Prostate gland (tissue), 2 donors: Measurements from ENCODE around the gene SNX18.

Source experiments
- POLR2A ChIP-seq: fragments of 450-650 bp; IDR thresholded peaks from one replicate; pipeline ENCODE4 v1.6.1; 2016; ENCODE audit warnings: antibody characterized with exemption, mild to moderate bottlenecking
- TF ChIP-seq, protein P1 (sequence below), 4 experiments: fragments of 200-600 bp in 2 of 4; fragments of 450-650 bp in 2 of 4; sonication (generic) in 2 of 4; IDR thresholded peaks; 1 replicate in 3 of 4; 2 replicates in 1 of 4; pipeline ENCODE4 v1.5.1; 2016 to 2019; ENCODE audit warnings: antibody characterized with exemption in 4 of 4, mild to moderate bottlenecking in 2 of 4, moderate library complexity in 2 of 4

DNA sequence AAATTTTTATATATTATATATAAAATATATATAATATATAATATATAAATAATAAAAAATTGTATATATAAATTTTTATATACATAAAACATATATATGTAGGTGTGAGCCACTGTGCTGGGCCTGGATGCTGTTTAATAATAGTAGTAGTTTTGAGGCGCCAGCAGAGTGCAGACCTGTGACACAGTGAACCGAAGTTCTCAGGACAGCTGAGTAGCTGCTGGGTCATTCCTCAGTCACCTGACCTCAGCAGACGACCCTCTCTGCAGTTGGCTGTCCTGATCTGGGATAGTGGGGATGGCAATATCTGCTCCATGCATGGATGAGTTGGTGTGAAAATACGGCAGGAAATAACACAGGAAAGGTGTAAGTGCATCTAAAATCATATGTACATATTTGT lies 3.3 kb upstream of the SNX18 start:
- TF ChIP-seq POLR2A, result no peak
- TF ChIP-seq, protein P1, sequence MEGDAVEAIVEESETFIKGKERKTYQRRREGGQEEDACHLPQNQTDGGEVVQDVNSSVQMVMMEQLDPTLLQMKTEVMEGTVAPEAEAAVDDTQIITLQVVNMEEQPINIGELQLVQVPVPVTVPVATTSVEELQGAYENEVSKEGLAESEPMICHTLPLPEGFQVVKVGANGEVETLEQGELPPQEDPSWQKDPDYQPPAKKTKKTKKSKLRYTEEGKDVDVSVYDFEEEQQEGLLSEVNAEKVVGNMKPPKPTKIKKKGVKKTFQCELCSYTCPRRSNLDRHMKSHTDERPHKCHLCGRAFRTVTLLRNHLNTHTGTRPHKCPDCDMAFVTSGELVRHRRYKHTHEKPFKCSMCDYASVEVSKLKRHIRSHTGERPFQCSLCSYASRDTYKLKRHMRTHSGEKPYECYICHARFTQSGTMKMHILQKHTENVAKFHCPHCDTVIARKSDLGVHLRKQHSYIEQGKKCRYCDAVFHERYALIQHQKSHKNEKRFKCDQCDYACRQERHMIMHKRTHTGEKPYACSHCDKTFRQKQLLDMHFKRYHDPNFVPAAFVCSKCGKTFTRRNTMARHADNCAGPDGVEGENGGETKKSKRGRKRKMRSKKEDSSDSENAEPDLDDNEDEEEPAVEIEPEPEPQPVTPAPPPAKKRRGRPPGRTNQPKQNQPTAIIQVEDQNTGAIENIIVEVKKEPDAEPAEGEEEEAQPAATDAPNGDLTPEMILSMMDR (IDR thresholded peaks at IDR 0.05), result no peak
